ENCODE measurements around the gene DLG3.

GRCh38 chrX:70444326-70444945 is at the start of gene DLG3:
- no peak for TF ChIP-seq CTCF (conservative IDR thresholded peaks at IDR 0.05)
- no peak for TF ChIP-seq ZFX (IDR thresholded peaks at IDR 0.05)
